SU-DHL-6 (cell line): ENCODE measurements around the gene WWTR1.

Source experiments
- EZH2phosphoT487 ChIP-seq: fragments of 200-600 bp; sonication (generic), shearing (Covaris generic); conservative IDR thresholded peaks from 2 replicates; pipeline ENCODE4 v1.6.1; 2018; ENCODE audit warnings: mild to moderate bottlenecking, antibody characterized with exemption, low read length, moderate library complexity, mixed read lengths
- TF ChIP-seq, protein P1 (sequence below): fragments of 200-600 bp; sonication (generic); IDR thresholded peaks from one replicate; pipeline ENCODE4 v1.5.1; 2017; ENCODE audit warnings: antibody characterized with exemption, mild to moderate bottlenecking, low read length, moderate library complexity; ENCODE audit not compliant: insufficient read depth, poor library complexity, severe bottlenecking

DNA sequence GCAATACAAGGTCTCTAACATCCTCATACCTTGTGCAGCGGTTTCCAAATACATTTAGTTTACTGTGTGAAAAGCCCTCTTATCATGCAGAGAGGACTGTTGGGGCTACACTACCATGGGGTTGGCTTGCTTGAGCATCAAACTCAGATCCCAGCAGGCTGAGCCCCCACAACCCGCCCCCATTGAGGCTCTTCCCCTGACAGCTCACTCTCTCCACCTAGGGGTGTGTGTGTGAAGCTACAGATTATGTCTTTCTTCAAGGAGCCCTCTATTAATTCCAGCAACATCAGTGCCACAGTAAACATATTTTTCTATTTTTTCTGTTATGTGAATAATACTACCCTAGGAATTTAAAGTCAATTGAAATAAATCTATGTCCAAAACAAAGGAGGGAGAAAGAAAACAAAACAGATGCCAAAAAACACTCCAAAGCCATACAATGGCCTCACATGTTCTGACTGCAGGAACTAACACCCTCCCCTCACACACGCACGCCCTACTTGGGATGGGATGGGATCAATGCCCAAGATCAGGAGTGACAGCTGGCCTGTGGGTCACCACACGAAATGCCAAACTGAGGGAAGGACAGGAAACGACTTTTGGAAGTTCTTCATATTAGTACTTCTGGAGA, 168.7 kb downstream of the WWTR1 start:
- TF ChIP-seq, protein P1, sequence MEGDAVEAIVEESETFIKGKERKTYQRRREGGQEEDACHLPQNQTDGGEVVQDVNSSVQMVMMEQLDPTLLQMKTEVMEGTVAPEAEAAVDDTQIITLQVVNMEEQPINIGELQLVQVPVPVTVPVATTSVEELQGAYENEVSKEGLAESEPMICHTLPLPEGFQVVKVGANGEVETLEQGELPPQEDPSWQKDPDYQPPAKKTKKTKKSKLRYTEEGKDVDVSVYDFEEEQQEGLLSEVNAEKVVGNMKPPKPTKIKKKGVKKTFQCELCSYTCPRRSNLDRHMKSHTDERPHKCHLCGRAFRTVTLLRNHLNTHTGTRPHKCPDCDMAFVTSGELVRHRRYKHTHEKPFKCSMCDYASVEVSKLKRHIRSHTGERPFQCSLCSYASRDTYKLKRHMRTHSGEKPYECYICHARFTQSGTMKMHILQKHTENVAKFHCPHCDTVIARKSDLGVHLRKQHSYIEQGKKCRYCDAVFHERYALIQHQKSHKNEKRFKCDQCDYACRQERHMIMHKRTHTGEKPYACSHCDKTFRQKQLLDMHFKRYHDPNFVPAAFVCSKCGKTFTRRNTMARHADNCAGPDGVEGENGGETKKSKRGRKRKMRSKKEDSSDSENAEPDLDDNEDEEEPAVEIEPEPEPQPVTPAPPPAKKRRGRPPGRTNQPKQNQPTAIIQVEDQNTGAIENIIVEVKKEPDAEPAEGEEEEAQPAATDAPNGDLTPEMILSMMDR = peak; percentile 47
- TF ChIP-seq EZH2phosphoT487 = no peak
